GM18868 (cell line): Measurements from ENCODE around the gene RBM8A.

ENCODE experiments used
- ATAC-seq: cut with Tn5 transposase; IDR thresholded peaks from one replicate; pipeline ENCODE4 v1.9.1; 2021; ENCODE audit warnings: mild to moderate bottlenecking, moderate library complexity; ENCODE audit not compliant: unreplicated experiment

The RBM8A gene

GRCh38 chr1:145884675-145885074 is 42.6 kb downstream of the RBM8A start:
- ATAC-seq, result no peak

- no peak for ATAC-seq
Observed at GRCh38 chr1:145879775-145880174, 47.5 kb downstream of the RBM8A start.

- ATAC-seq, result no peak
Observed at GRCh38 chr1:145878724-145879123, 48.6 kb downstream of the RBM8A start.

GRCh38 chr1:145877923-145878486 is 49.3 kb downstream of the RBM8A start:
- ATAC-seq, result no peak

DNA sequence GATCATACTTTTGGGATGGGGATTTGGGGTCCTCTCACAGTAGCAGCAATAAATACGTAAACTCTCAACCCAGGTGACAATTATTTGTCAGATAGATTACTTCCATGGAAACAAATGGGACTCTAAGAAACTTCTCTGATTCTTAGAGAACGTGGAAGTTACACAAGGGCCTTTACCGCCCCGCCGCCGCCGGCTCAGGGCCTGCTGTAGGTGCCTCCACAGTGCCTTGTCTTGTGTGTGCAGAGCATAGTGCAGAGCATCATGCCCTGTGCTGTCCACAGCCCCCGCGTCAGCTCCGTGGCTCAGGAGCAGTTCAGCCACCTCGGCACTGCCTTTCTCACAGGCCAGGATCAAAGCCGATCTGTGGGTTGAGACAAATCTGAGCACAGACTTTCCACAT is 52.6 kb downstream of the RBM8A start:
- no peak for ATAC-seq

DNA sequence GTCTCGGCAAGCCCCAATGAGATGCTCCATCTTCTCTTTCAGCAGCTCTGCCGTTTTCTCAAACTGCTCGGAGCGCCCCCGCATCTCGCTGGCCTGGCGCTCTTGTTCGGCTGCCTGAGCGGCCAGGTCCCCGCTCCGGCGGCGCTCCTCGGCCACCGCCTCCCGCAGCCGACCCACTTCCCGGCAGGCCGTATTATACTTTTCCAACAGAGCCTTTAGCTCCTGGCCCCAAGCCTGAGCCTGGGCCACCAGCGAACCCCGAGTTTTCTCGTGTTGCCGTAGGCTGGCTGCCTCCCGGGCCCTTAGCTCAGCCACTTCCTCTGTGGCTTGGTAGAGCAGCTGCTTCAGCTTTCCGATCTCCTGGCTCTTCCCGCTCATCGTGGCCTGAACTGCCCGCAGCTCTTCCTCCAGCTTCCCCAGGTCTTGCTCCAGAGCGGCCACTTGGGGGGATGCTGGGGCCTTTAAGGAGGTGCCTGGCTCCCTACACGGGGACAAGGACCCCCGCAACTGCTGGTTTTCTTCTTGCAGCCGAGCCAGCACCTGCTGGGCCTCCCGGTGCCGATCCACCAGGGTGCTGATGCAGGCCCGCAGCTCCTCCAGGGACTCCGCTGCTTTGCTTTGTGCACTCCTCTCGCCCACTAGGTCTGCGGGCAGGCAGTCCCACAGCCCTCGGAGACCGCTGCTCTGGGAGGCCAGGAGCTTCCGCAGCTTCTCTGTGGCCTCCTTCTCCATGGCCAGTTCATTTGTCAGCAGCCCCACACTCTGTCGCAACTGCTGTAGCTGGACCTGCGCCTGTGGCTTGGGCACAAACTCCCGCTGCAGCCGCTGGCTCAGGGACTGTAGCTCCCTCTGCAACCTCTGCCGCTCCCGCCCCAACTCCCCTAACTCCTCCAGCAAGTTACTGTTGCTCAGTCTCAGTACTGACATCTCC is 55.0 kb downstream of the RBM8A start:
- no peak for ATAC-seq
